OCI-LY3 (cell line): ENCODE measurements around the gene POGZ.

ENCODE experiments used
- H2AFZ ChIP-seq: fragments of 200-600, 300-600 bp; shearing (Covaris generic); 2 replicates; pipeline ENCODE4 v1.6.0; 2014; ENCODE audit warnings: antibody characterized with exemption, low read depth, low read length
- H3K27ac ChIP-seq: fragments of 200-600, 300-600 bp; sonication (generic); 2 replicates; pipeline ENCODE4 v1.5.1; 2014; ENCODE audit warnings: mild to moderate bottlenecking, low read length, moderate library complexity, mixed read lengths
- H3K27me3 ChIP-seq: fragments of 200-600, 300-600 bp; sonication (generic); 2 replicates; pipeline ENCODE4 v1.6.1; 2014; ENCODE audit warnings: low read depth, low read length, mixed read lengths
- H3K36me3 ChIP-seq: fragments of 200-600, 300-600 bp; sonication (generic); replicated peaks from 2 replicates; pipeline ENCODE3; 2014; ENCODE audit warnings: low read depth, low read length, mixed read lengths
- H3K4me1 ChIP-seq: fragments of 300-600, 200-600 bp; sonication (generic); 2 replicates; pipeline ENCODE4 v1.6.1; 2014; ENCODE audit warnings: low read length, mixed read lengths
- H3K4me2 ChIP-seq: fragments of 200-600, 300-600 bp; sonication (generic); 2 replicates; pipeline ENCODE4 v1.6.1; 2014; ENCODE audit warnings: low read length, mixed read lengths
- H3K4me3 ChIP-seq: fragments of 300-600, 200-600 bp; sonication (generic); 2 replicates; pipeline ENCODE4 v1.5.1; 2014; ENCODE audit warnings: antibody characterized with exemption, mild to moderate bottlenecking, low read length, moderate library complexity
- H3K79me2 ChIP-seq: fragments of 300-600, 200-600 bp; shearing (Covaris generic); 2 replicates; pipeline ENCODE4 v1.6.1; 2014; ENCODE audit warnings: mild to moderate bottlenecking, low read length, mixed read lengths
- H3K9ac ChIP-seq: fragments of 300-600, 200-600 bp; shearing (Covaris generic); 2 replicates; pipeline ENCODE4 v1.6.0; 2014; ENCODE audit warnings: mild to moderate bottlenecking, low read length, moderate library complexity
- H3K9me3 ChIP-seq: fragments of 200-600, 300-600 bp; shearing (Covaris generic); 2 replicates; pipeline ENCODE4 v1.6.1; 2014; ENCODE audit warnings: low read length, mixed read lengths; ENCODE audit not compliant: insufficient read depth
- H4K20me1 ChIP-seq: fragments of 200-600, 300-600 bp; sonication (generic); 2 replicates; pipeline ENCODE4 v1.6.1; 2016; ENCODE audit warnings: low read length, mixed read lengths; ENCODE audit not compliant: insufficient read depth
- EZH2phosphoT487 ChIP-seq: fragments of 200-600 bp; shearing (Covaris generic); IDR thresholded peaks from 2 replicates; pipeline ENCODE4 v1.6.1; 2018; ENCODE audit warnings: antibody characterized with exemption, mixed run types, low read depth
- TF ChIP-seq, protein P1 (sequence below): fragments of 200-600, 300-600 bp; sonication (generic); IDR thresholded peaks from 2 replicates; pipeline ENCODE4 v1.5.1; 2014; ENCODE audit warnings: antibody characterized with exemption, low read length, low read depth

POGZ gene

DNA sequence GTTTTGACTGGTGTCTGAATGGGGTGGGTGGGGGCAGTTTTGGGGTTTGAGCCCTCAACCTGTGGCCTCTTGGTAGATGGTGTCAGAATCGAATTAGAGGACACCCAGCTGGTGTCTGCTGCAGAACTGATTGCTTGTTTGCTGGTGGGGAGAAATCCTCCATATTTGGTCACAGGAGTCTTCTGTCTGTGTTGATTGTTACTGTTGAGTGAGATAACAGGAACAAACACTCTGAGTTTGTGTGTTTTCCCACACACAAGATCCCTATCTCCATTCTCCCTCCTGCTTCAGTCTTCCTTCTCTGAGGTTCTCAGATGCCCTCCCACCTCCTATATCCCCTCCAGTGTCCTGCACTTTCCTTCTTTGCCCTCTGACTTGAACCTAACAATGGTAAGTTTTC is 32.8 kb upstream of the POGZ start:
- Histone ChIP-seq H3K4me2 (no peak overlapping the region), H3K4me1 (peaks cover 26% of the 10 kb centered on the region), H3K27ac (no peak overlapping the region), H3K9ac (no peak overlapping the region), H3K79me2 (no peaks in the 10 kb centered on the region), H3K9me3 (no peaks in the 10 kb centered on the region), H3K4me3 (no peak overlapping the region), H3K36me3 (no peaks in the 10 kb centered on the region), H3K27me3 (no peaks in the 10 kb centered on the region), H4K20me1 (no peaks in the 10 kb centered on the region), H2AFZ (no peak overlapping the region)
- TF ChIP-seq EZH2phosphoT487 = no peak
- TF ChIP-seq, protein P1, sequence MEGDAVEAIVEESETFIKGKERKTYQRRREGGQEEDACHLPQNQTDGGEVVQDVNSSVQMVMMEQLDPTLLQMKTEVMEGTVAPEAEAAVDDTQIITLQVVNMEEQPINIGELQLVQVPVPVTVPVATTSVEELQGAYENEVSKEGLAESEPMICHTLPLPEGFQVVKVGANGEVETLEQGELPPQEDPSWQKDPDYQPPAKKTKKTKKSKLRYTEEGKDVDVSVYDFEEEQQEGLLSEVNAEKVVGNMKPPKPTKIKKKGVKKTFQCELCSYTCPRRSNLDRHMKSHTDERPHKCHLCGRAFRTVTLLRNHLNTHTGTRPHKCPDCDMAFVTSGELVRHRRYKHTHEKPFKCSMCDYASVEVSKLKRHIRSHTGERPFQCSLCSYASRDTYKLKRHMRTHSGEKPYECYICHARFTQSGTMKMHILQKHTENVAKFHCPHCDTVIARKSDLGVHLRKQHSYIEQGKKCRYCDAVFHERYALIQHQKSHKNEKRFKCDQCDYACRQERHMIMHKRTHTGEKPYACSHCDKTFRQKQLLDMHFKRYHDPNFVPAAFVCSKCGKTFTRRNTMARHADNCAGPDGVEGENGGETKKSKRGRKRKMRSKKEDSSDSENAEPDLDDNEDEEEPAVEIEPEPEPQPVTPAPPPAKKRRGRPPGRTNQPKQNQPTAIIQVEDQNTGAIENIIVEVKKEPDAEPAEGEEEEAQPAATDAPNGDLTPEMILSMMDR = no peak

DNA sequence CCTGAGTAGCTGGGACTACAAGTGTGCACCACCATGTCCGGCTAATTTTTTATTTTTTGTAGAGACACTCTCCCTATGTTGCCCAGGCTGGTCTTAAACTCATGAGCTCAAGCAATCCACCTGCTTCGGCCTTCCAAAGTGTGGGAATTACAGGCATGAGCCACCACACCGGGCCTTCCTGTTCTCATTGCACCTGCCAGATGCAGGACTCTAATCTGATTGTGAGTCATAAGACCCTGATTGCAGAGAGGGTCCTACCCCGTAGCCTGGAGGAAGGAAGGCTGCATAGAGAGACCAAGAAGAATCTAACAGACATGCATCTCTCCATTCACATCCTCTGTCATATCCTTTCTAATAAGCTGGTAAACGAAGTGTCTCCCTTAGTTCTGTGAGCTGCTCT is 32.3 kb upstream of the POGZ start:
- Histone ChIP-seq H3K27ac (no peak overlapping the region), H4K20me1 (no peaks in the 10 kb centered on the region), H3K9me3 (no peaks in the 10 kb centered on the region), H2AFZ (no peak overlapping the region), H3K9ac (no peak overlapping the region), H3K4me1 (peaks cover 26% of the 10 kb centered on the region), H3K79me2 (no peaks in the 10 kb centered on the region), H3K4me2 (no peak overlapping the region), H3K4me3 (no peak overlapping the region), H3K27me3 (no peaks in the 10 kb centered on the region), H3K36me3 (no peaks in the 10 kb centered on the region)
- TF ChIP-seq EZH2phosphoT487 = no peak
- TF ChIP-seq, protein P1 = no peak

DNA sequence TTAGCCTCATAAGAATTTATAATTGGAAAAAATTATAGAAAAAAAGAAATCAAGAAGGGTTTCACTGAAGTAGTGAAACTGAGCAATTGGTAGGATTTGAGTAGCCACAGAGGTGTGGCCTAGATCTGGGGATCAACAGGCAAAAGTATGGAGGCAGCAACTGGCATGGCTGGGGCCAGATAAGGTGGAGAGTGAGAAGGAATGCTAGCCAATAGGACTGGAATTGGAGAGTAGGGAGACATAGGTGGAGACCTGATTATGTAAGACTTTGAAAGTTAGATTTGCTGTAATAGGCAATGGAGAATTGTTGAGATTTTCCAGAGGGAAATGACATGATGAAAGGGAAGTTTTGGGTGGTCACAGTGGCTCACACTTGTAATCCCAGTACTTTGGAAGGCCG is 27.3 kb upstream of the POGZ start:
- peaks cover 5% of the 10 kb centered on the region; the same call in 1 of the 2 replicates for H3K9me3 ChIP-seq
- TF ChIP-seq EZH2phosphoT487 = no peak
- TF ChIP-seq, protein P1 = no peak
- H3K4me3 ChIP-seq = no peak overlapping the region
- no peak overlapping the region for H2AFZ ChIP-seq
- peaks cover 8% of the 10 kb centered on the region for H3K4me1 ChIP-seq
- no peaks in the 10 kb centered on the region for H3K36me3 ChIP-seq
- H3K79me2 ChIP-seq = no peaks in the 10 kb centered on the region
- H3K9ac ChIP-seq = no peak overlapping the region
- no peaks in the 10 kb centered on the region for H3K27me3 ChIP-seq
- H3K27ac ChIP-seq = no peak overlapping the region
- no peak overlapping the region for H3K4me2 ChIP-seq
- H4K20me1 ChIP-seq = no peaks in the 10 kb centered on the region

DNA sequence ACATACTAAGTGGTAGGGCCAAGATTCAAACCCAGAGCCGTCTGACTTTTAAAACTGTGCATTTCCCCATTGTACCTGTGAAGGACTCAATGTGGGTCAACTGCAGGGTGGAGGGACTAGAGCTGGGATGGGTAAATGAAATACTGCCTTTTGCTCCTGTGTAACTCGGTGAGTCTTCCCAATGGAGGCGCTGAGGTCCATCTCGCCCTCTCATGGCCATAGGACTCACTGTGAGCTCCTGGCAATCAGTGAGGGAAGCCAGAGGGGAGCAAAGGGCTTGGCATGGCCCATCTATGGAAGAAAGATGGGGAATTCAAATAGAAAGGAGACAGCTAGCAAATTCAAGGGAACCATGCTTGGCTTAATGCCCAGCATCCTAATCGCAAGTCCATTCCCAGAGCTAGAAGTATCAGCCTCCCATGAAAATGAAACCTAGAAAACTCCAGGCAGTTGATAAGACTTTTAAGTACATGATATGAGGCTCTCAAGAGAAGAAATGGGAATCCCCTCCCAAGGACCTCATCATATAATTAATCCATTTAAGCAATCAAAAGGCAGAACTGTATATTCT is 26.5 kb upstream of the POGZ start:
- no peak overlapping the region for H3K9ac ChIP-seq
- no peaks in the 10 kb centered on the region for H4K20me1 ChIP-seq
- no peak overlapping the region for H3K4me2 ChIP-seq
- peaks cover 5% of the 10 kb centered on the region; the same call in 1 of the 2 replicates for H3K9me3 ChIP-seq
- no peak overlapping the region for H3K4me3 ChIP-seq
- peaks cover 8% of the 10 kb centered on the region for H3K4me1 ChIP-seq
- H3K79me2 ChIP-seq = no peaks in the 10 kb centered on the region
- no peak overlapping the region for H2AFZ ChIP-seq
- no peaks in the 10 kb centered on the region for H3K36me3 ChIP-seq
- TF ChIP-seq EZH2phosphoT487 = no peak
- TF ChIP-seq, protein P1 = no peak
- no peaks in the 10 kb centered on the region for H3K27me3 ChIP-seq
- no peak overlapping the region for H3K27ac ChIP-seq
